ENCODE data around the gene PNPLA7.

GRCh38 chr9:137449081-137449844, 100.9 kb downstream of the PNPLA7 start:
- TF ChIP-seq BHLHE40 (IDR thresholded peaks at IDR 0.05; ENCODE audit: borderline replicate concordance) (no peak), LEF1 (IDR thresholded peaks at IDR 0.05; ENCODE audit: borderline replicate concordance) (no peak), FOXA1 (IDR thresholded peaks at IDR 0.05) (no peak), ZNF384 (IDR thresholded peaks at IDR 0.05) (no peak)

All from HEK293T (cell line).